GM12801 (cell line): Measurements from ENCODE around the gene ADPRHL1.

ENCODE experiments used
- TF ChIP-seq, protein P1 (sequence below): IDR thresholded peaks from one replicate; pipeline ENCODE4 v1.5.1; 2011; ENCODE audit warnings: control low read depth; ENCODE audit not compliant: insufficient read length; ENCODE audit errors: extremely low read depth

Gene ADPRHL1

GRCh38 chr13:113460064-113460555, 6.8 kb upstream of the ADPRHL1 start:
- TF ChIP-seq, protein P1, sequence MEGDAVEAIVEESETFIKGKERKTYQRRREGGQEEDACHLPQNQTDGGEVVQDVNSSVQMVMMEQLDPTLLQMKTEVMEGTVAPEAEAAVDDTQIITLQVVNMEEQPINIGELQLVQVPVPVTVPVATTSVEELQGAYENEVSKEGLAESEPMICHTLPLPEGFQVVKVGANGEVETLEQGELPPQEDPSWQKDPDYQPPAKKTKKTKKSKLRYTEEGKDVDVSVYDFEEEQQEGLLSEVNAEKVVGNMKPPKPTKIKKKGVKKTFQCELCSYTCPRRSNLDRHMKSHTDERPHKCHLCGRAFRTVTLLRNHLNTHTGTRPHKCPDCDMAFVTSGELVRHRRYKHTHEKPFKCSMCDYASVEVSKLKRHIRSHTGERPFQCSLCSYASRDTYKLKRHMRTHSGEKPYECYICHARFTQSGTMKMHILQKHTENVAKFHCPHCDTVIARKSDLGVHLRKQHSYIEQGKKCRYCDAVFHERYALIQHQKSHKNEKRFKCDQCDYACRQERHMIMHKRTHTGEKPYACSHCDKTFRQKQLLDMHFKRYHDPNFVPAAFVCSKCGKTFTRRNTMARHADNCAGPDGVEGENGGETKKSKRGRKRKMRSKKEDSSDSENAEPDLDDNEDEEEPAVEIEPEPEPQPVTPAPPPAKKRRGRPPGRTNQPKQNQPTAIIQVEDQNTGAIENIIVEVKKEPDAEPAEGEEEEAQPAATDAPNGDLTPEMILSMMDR, result no peak

GRCh38 chr13:113458253-113459065, 5.2 kb upstream of the ADPRHL1 start:
- TF ChIP-seq, protein P1, result no peak

DNA sequence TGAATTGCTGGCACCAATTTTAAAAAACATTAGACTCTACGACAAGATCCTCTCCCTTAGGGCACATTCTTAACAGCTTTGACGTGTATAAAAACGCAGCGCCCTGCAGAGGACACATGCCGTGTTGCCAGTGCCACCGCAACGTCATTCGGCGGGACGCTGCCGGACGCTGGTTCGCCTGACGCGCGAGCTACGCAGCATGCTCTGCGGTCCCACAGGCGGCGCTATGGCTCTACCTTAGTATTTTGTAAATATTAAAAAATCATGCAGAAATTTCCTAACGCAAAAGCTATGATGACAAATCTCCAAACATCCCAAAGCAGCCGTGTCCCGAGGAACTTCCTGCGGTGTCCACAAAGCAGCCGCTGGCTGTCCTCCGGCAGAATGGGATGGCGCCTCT, 4.2 kb upstream of the ADPRHL1 start:
- TF ChIP-seq, protein P1, result no peak

DNA sequence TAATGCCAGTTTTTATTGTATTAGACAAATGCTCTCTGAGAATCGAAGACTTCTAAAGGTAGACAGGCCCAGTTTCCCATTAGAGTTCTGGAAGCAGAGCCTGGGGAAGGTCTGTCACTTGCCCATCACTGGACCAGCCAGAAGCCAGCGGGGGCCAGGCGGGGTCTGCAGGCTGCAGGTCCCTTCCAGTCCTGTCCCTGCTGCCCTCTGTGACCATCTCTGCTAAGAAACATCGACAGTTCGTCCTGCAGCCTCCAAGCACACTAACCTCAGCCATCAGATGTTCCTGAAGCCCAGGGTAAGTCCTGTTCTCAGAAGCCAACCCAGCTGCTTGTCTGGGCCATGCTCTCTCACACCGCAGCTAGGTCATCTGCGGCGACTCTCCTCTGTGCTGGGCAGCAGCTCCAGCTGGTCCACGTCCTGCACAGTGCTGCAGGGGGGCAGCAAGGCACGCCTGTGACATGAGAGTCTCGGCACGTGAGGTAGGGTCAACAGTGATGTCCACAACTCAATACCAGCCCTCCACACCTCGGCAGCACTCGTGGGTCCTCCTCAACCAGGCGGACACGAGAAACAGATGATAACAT, 2.9 kb upstream of the ADPRHL1 start:
- TF ChIP-seq, protein P1, result no peak

DNA sequence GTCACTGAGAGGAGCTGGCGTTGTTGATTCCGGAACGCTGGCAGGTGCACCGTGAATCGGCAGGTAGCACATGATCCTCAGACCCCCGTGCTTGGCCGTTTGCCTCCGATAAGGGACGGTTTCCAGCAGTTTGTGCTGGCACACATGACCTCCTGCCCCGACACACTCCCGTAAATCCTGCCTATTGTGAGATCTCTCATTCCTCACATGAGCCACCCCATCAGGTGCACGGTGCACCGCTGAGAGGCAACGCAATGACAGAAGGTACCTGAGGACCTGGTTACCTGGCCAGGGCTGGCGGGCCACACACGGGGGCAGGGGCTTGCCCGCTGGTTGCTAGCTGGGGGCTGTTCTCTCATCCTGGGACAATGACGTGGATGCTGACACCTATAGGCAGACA, 2.1 kb upstream of the ADPRHL1 start:
- TF ChIP-seq, protein P1, result no peak

DNA sequence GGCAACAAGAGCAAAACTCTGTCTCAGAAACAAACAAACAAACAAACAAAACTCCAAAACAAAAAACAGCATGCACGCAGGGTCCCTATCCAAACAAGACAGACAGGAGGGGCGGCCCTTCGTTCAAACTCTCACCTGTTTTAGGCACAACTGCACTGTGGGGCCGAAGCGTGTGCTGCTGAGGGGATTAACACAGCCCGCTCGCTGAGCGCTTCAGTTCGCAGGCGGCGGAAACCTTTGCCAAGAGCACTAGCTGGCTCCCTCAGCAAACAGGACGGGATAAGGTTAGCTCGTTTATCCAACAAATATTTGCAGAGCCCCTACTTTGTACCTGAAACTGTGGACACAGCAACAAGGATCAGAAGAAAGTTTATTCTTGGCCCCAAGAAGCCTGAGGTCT, 1.6 kb upstream of the ADPRHL1 start:
- TF ChIP-seq, protein P1, result no peak

GRCh38 chr13:113452466-113452865, 822 bp downstream of the ADPRHL1 start:
- TF ChIP-seq, protein P1, result no peak
